Prostate gland (tissue), 2 donors: Measurements from ENCODE around the gene COTL1. TPM values are rescaled to one million over a fixed set of nuclear protein-coding genes. Genes with fewer than 3 reads are reported as not detected.

Source experiments
- DNase-seq: peaks from one replicate; pipeline ENCODE4 v3.0.0-alpha.2; 2019; ENCODE audit warnings: low spot score
- H3K27ac ChIP-seq, 2 donors: fragments of 200-600 bp; sonication (generic); 2 replicates each; pipeline ENCODE4 v1.5.1; 2017 to 2019
- H3K27me3 ChIP-seq: fragments of 200-600 bp; sonication (generic); replicated peaks from 2 replicates; pipeline ENCODE4 v1.5.1; 2019; ENCODE audit not compliant: insufficient read depth
- H3K36me3 ChIP-seq, 2 donors: fragments of 200-600 bp; sonication (generic); 1 replicate in 1 of 2; 2 replicates in 1 of 2; pipeline versions ENCODE4 v1.5.1 to v1.8.1; 2017 to 2019
- H3K4me1 ChIP-seq: fragments of 200-600 bp; sonication (generic); replicated peaks from 2 replicates; pipeline ENCODE4 v1.5.1; 2019
- H3K4me3 ChIP-seq, 2 donors: fragments of 200-600 bp; sonication (generic); 2 replicates each; pipeline ENCODE4 v1.5.1; 2017 to 2019
- H3K9me3 ChIP-seq: fragments of 200-600 bp; sonication (generic); 2 replicates; pipeline ENCODE4 v1.5.1; 2017
- POLR2A ChIP-seq: fragments of 450-650 bp; IDR thresholded peaks from one replicate; pipeline ENCODE4 v1.6.1; 2016; ENCODE audit warnings: antibody characterized with exemption, mild to moderate bottlenecking
- POLR2AphosphoS5 ChIP-seq: sonication (generic); formaldehyde crosslinking; IDR thresholded peaks from one replicate; pipeline ENCODE4 v1.6.1; 2017; ENCODE audit warnings: antibody characterized with exemption
- WGBS: methylation state at CpG from one replicate; pipeline ENCODE4 v1.1.5; 2018; 5-methylcytosine and 5-hydroxymethylcytosine counted together
- intact Hi-C: fragments of 100-400 bp; cut with DNase I; formaldehyde crosslinking; loops from one replicate; pipeline ENCODE4 v1.14.2; 2022
- total RNA-seq, 2 donors: library from RNA; depleted of rRNA; stranded (reverse); fragments of >200 nt; gene quantifications; one replicate each; pipeline ENCODE4 v1.1.0, GENCODE V29; 2016
- TF ChIP-seq, protein P1 (sequence below), 4 experiments: fragments of 200-600 bp in 2 of 4; fragments of 450-650 bp in 2 of 4; sonication (generic) in 2 of 4; IDR thresholded peaks; 1 replicate in 3 of 4; 2 replicates in 1 of 4; pipeline ENCODE4 v1.5.1; 2016 to 2019; ENCODE audit warnings: antibody characterized with exemption in 4 of 4, mild to moderate bottlenecking in 2 of 4, moderate library complexity in 2 of 4

Gene COTL1
- total RNA-seq, 2 donors from 2014 or later, result 46.8 to 110 TPM

DNA sequence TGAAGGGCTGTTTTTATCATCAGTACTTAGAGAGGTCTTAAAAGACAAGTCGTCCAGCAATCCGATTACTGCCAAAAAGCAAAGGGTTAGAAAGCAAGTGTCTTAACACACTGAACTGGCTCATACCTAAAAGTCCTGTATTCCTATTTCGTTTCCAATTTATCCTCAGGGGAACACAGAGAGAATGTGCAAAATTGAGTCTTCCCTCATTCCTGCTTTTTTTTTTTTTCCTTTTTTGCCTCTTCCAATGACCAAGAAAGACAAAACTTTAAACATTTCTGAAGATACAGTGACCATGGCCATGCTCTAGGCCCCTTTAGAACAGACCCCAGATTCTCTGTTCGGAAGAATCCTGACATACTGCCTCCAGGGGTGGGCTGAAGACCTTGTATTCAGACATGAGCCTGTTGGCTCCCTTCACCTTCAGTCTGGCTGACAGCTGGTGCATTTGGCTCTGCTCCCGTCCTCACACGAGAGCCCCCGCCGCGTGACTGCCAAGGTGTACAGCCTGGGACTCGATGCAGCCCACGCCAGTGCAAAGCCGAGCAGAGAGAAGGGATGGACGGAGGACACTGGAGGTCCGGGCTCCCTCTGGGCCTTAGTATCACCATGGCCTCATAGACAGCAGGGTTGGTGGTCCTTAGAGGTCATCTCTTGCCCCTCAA is 47.0 kb downstream of the COTL1 start:
- no peaks in the 10 kb centered on the region for H3K9me3 ChIP-seq
- H3K36me3 ChIP-seq, result no peaks in the 10 kb centered on the region
- no peaks in the 10 kb centered on the region for H3K4me1 ChIP-seq
- H3K27me3 ChIP-seq, result no peaks in the 10 kb centered on the region
- TF ChIP-seq POLR2AphosphoS5 (no peak), POLR2A (no peak)
- TF ChIP-seq, protein P1, sequence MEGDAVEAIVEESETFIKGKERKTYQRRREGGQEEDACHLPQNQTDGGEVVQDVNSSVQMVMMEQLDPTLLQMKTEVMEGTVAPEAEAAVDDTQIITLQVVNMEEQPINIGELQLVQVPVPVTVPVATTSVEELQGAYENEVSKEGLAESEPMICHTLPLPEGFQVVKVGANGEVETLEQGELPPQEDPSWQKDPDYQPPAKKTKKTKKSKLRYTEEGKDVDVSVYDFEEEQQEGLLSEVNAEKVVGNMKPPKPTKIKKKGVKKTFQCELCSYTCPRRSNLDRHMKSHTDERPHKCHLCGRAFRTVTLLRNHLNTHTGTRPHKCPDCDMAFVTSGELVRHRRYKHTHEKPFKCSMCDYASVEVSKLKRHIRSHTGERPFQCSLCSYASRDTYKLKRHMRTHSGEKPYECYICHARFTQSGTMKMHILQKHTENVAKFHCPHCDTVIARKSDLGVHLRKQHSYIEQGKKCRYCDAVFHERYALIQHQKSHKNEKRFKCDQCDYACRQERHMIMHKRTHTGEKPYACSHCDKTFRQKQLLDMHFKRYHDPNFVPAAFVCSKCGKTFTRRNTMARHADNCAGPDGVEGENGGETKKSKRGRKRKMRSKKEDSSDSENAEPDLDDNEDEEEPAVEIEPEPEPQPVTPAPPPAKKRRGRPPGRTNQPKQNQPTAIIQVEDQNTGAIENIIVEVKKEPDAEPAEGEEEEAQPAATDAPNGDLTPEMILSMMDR (IDR thresholded peaks at IDR 0.05), result no peak
- DNase-seq, result no peak
- no peak overlapping the region for H3K27ac ChIP-seq
- no peak overlapping the region for H3K4me3 ChIP-seq
- intact Hi-C loops, result no loop called here
- WGBS, result 82% methylated on average over 14 of the region's 14 CpGs

- DNase-seq, result no peak
- Histone ChIP-seq H3K36me3 (no peaks in the 10 kb centered on the region), H3K4me3 (no peak overlapping the region), H3K4me1 (no peaks in the 10 kb centered on the region), H3K27me3 (no peaks in the 10 kb centered on the region), H3K9me3 (no peaks in the 10 kb centered on the region), H3K27ac (no peak overlapping the region)
- intact Hi-C loops, result no loop called here
- WGBS, result 60% methylated on average over 9 of the region's 9 CpGs
- TF ChIP-seq POLR2A (no peak), POLR2AphosphoS5 (no peak)
- TF ChIP-seq, protein P1 (IDR thresholded peaks at IDR 0.05), result no peak
Observed at GRCh38 chr16:84569382-84569987, 48.4 kb downstream of the COTL1 start.

GRCh38 chr16:84568066-84568465 is 49.8 kb downstream of the COTL1 start:
- 98% methylated on average over 9 of the region's 9 CpGs for WGBS
- H3K27ac ChIP-seq, result no peak overlapping the region
- TF ChIP-seq, protein P1 (IDR thresholded peaks at IDR 0.05), result no peak
- TF ChIP-seq POLR2A (no peak), POLR2AphosphoS5 (no peak)
- no peak overlapping the region for H3K4me3 ChIP-seq
- intact Hi-C loops, result no loop called here
- no peaks in the 10 kb centered on the region for H3K4me1 ChIP-seq
- H3K9me3 ChIP-seq, result no peaks in the 10 kb centered on the region
- H3K36me3 ChIP-seq, result no peaks in the 10 kb centered on the region
- no peaks in the 10 kb centered on the region for H3K27me3 ChIP-seq
- DNase-seq, result no peak

- Histone ChIP-seq H3K27me3 (no peaks in the 10 kb centered on the region), H3K4me1 (no peaks in the 10 kb centered on the region), H3K27ac (no peak overlapping the region), H3K9me3 (no peaks in the 10 kb centered on the region), H3K36me3 (no peaks in the 10 kb centered on the region), H3K4me3 (no peak overlapping the region)
- TF ChIP-seq POLR2AphosphoS5, result no peak
- WGBS, result 92% methylated on average over 16 of the region's 16 CpGs
- no peak for DNase-seq
- intact Hi-C loops, result no loop called here
Observed at GRCh38 chr16:84567286-84567962, 50.5 kb downstream of the COTL1 start.

- 86% methylated on average over 21 of the region's 21 CpGs for WGBS
- no peaks in the 10 kb centered on the region for H3K36me3 ChIP-seq
- intact Hi-C loops, result no loop called here
Observed at GRCh38 chr16:84566545-84567257, 51.2 kb downstream of the COTL1 start.

More at GRCh38 chr16:84566545-84567257, 51.2 kb downstream of the COTL1 start:
- TF ChIP-seq POLR2AphosphoS5, result no peak
- TF ChIP-seq, protein P1 (IDR thresholded peaks at IDR 0.05), result no peak
- TF ChIP-seq POLR2A, result no peak
- no peak for DNase-seq
- Histone ChIP-seq H3K9me3 (no peaks in the 10 kb centered on the region), H3K4me1 (no peaks in the 10 kb centered on the region), H3K27me3 (no peaks in the 10 kb centered on the region), H3K4me3 (no peak overlapping the region), H3K27ac (no peak overlapping the region)
